Panc1 (cell line): ENCODE data around the gene LMLN.

Experiments
- CTCF ChIP-seq: fragments of 450-650 bp; IDR thresholded peaks from 2 replicates; pipeline ENCODE4 v1.5.1; 2017; ENCODE audit warnings: mild to moderate bottlenecking
- TCF7L2 ChIP-seq: IDR thresholded peaks from 2 replicates; pipeline ENCODE4 v1.6.1; 2011; ENCODE audit warnings: mild to moderate bottlenecking, low read depth, low read length, inconsistent platforms

GRCh38 chr3:197951392-197951990, 8.5 kb upstream of the LMLN start:
- TF ChIP-seq CTCF (no peak), TCF7L2 (no peak)
